Osteocyte (in vitro differentiated cells): ENCODE data around the gene BRCA2. TPM values are rescaled to one million over a fixed set of nuclear protein-coding genes. Genes with fewer than 3 reads are reported as not detected.

Experiments
- DNase-seq: peaks from one replicate; pipeline ENCODE4 v3.0.0; 2021; ENCODE audit warnings: mixed read lengths; ENCODE audit not compliant: unreplicated experiment; ENCODE audit errors: extremely low spot score
- H3K27ac Mint-ChIP-seq: one replicate; pipeline ENCODE4 v1.8.0; 2021; ENCODE audit warnings: mild to moderate bottlenecking, mixed read lengths; ENCODE audit not compliant: unreplicated experiment
- H3K27me3 Mint-ChIP-seq: one replicate; pipeline ENCODE4 v1.8.0; 2021; ENCODE audit warnings: mixed read lengths; ENCODE audit not compliant: unreplicated experiment
- H3K36me3 Mint-ChIP-seq: one replicate; pipeline ENCODE4 v1.8.0; 2021; ENCODE audit warnings: mixed read lengths; ENCODE audit not compliant: unreplicated experiment
- H3K4me1 Mint-ChIP-seq: one replicate; pipeline ENCODE4 v1.8.0; 2021; ENCODE audit warnings: mixed read lengths; ENCODE audit not compliant: unreplicated experiment
- H3K4me3 Mint-ChIP-seq: one replicate; pipeline ENCODE4 v1.8.0; 2021; ENCODE audit warnings: mild to moderate bottlenecking, moderate library complexity, mixed read lengths; ENCODE audit not compliant: unreplicated experiment
- H3K9me3 Mint-ChIP-seq: one replicate; pipeline ENCODE4 v1.8.0; 2021; ENCODE audit warnings: mixed read lengths; ENCODE audit not compliant: unreplicated experiment
- CTCF ChIP-seq: fragments of 200-600 bp; sonication (generic); IDR thresholded peaks from 2 replicates; pipeline ENCODE4 v1.5.0; 2021; ENCODE audit warnings: antibody characterized with exemption, mild to moderate bottlenecking, moderate library complexity
- total RNA-seq: library from RNA; stranded (reverse); gene quantifications from 2 replicates; pipeline ENCODE4 v1.2.1, GENCODE V29; 2021

BRCA2 gene
- total RNA-seq, 1 donor from 2014 or later: 2.8 TPM

- Mint-ChIP-seq H3K27ac (no peak overlapping the region), H3K27me3 (peaks cover 23% of the 10 kb centered on the region), H3K9me3 (no peaks in the 10 kb centered on the region), H3K4me3 (no peak overlapping the region), H3K36me3 (no peaks in the 10 kb centered on the region), H3K4me1 (no peaks in the 10 kb centered on the region)
- TF ChIP-seq CTCF: no peak
- no peak for DNase-seq
Observed at GRCh38 chr13:32300406-32300805, 14.9 kb upstream of the BRCA2 start.

- Mint-ChIP-seq H3K9me3 (no peaks in the 10 kb centered on the region), H3K36me3 (no peaks in the 10 kb centered on the region), H3K27ac (no peak overlapping the region), H3K4me3 (no peak overlapping the region), H3K27me3 (peaks cover 23% of the 10 kb centered on the region), H3K4me1 (no peaks in the 10 kb centered on the region)
- TF ChIP-seq CTCF: no peak
- DNase-seq: no peak
Observed at GRCh38 chr13:32300920-32301319, 14.4 kb upstream of the BRCA2 start.

- Mint-ChIP-seq H3K4me3 (no peak overlapping the region), H3K36me3 (no peaks in the 10 kb centered on the region), H3K27me3 (peaks cover 13% of the 10 kb centered on the region), H3K27ac (no peak overlapping the region), H3K9me3 (no peaks in the 10 kb centered on the region), H3K4me1 (no peaks in the 10 kb centered on the region)
- no peak for TF ChIP-seq CTCF
- no peak for DNase-seq
Observed at GRCh38 chr13:32302461-32302860, 12.8 kb upstream of the BRCA2 start.

- Mint-ChIP-seq H3K4me3 (no peak overlapping the region), H3K27ac (no peak overlapping the region), H3K9me3 (no peaks in the 10 kb centered on the region), H3K36me3 (no peaks in the 10 kb centered on the region), H3K4me1 (no peaks in the 10 kb centered on the region), H3K27me3 (no peaks in the 10 kb centered on the region)
- TF ChIP-seq CTCF: no peak
- no peak for DNase-seq
Observed at GRCh38 chr13:32305646-32306045, 9.7 kb upstream of the BRCA2 start.

- Mint-ChIP-seq H3K27me3 (no peaks in the 10 kb centered on the region), H3K4me3 (no peak overlapping the region), H3K36me3 (no peaks in the 10 kb centered on the region), H3K27ac (no peak overlapping the region), H3K4me1 (no peaks in the 10 kb centered on the region), H3K9me3 (no peaks in the 10 kb centered on the region)
- DNase-seq: no peak
- no peak for TF ChIP-seq CTCF
Observed at GRCh38 chr13:32309312-32310133, 5.8 kb upstream of the BRCA2 start.
